ENCODE results near the gene TUBB1. TPM values are rescaled to one million over a fixed set of nuclear protein-coding genes. Genes with fewer than 3 reads are reported as not detected.

The TUBB1 gene
- total RNA-seq, 2 donors from 2014 or later: not detected

DNA sequence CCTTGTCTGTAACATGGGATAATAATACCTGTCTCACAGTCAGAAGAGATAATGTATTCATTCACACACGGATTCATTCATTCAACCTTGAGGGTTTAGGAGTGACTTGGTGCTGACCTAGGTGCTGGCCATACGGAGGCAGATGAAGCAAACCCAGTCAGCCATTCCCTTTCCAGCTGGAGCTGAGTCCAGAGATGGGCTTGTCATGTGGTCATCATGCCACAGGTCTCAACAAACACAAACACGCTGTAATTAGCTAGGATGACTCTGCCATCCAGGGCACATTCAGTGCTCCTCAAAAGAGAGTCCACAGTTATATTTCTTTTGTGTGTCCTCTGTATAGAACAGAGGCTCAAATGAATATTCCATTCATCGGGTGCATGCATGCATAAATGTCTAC lies 42.9 kb downstream of the TUBB1 start:
- DNase-seq (no peak), ATAC-seq (no peak)
- intact Hi-C loops (cut with DNase I, micrococcal nuclease): no loop called here

- DNase-seq (peak in 1 of 2 donors; percentile 31), ATAC-seq (no peak)
- intact Hi-C loops (cut with DNase I, micrococcal nuclease): no loop called here
These were observed 44.4 kb downstream of the TUBB1 start for GRCh38 chr20:59063358-59064213.

- ATAC-seq (no peak), DNase-seq (no peak)
- intact Hi-C loops (cut with DNase I, micrococcal nuclease): no loop called here
These were observed 45.0 kb downstream of the TUBB1 start for GRCh38 chr20:59064214-59064722.

- ATAC-seq: no peak
- intact Hi-C loops (cut with DNase I, micrococcal nuclease): no loop called here
- DNase-seq: no peak
These were observed 49.3 kb downstream of the TUBB1 start for GRCh38 chr20:59068534-59068933.

GRCh38 chr20:59069026-59069425 lies 49.8 kb downstream of the TUBB1 start:
- intact Hi-C loops (cut with DNase I, micrococcal nuclease): no loop called here
- no peak for ATAC-seq

DNA sequence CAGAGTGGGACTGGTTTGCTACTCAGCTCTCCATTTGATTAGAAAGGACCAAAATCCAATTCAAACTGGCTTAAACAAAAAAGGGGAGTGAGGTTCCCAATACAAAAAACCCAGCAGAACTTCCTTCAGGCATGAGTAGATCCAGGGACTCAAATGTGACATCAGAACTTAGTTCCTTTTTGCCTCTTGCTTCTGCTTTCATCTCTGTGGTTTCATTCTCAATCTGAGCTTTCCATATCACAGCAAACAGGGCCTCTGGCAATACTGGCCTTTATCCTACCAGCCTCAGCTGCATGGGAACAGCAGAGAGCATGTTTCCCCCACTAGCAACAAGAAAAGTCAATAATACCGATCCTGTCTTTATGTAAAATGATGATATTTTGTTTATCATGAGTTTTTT lies 52.0 kb downstream of the TUBB1 start:
- DNase-seq: no peak
- ATAC-seq: no peak
- intact Hi-C loops (cut with DNase I, micrococcal nuclease): no loop called here

More at GRCh38 chr20:59069026-59069425, 49.8 kb downstream of the TUBB1 start:
- no peak for DNase-seq

DNA sequence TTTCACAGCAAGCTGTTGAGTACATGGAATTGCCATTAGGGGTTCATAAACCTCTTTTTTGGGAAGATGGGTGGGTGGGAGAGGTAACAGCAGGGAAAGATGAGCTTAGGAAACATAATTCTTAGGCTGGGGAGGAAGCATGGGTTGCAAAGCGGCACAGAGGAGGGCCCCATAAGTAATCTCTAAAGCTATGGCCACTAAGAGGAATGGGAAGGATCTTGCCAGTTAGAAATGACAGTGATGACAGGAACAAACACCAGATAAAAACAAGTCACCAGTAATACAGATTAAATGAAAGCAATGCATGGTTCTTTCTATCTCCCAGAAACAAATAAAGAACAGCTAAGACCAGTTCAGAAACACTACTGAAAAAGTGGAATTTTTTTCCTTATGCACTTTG lies 54.4 kb downstream of the TUBB1 start:
- DNase-seq: no peak
- intact Hi-C loops (cut with DNase I, micrococcal nuclease): no loop called here
- no peak for ATAC-seq

- ATAC-seq: no peak
- intact Hi-C loops (cut with DNase I, micrococcal nuclease): no loop called here
- DNase-seq: no peak
These were observed 55.2 kb downstream of the TUBB1 start for GRCh38 chr20:59074456-59074855.

- no peak for ATAC-seq
These were observed 56.8 kb downstream of the TUBB1 start for GRCh38 chr20:59075934-59076508.

More at GRCh38 chr20:59075934-59076508, 56.8 kb downstream of the TUBB1 start:
- intact Hi-C loops (cut with DNase I, micrococcal nuclease): no loop called here
- DNase-seq: no peak

Other genes with a start within 250 kb of the TUBB1 start
- gene GNAS-AS1, start 168.5 kb upstream of the TUBB1 start, total RNA-seq: 1 to 10 TPM in 1 of 2 donors, under 1 TPM in 1; 0.87 to 1.1 TPM
- gene GNAS, start 166.7 kb upstream of the TUBB1 start, total RNA-seq: 100 to 1,000 TPM; 651 to 725 TPM
- 10 to 100 TPM; 41.2 to 43.5 TPM for gene NELFCD, start 38.2 kb upstream of the TUBB1 start, total RNA-seq
- 100 to 1,000 TPM; 283 to 307 TPM for gene CTSZ, start 12.2 kb upstream of the TUBB1 start, total RNA-seq
- 10 to 100 TPM; 64.2 to 79.2 TPM for gene ATP5F1E, start 12.9 kb downstream of the TUBB1 start, total RNA-seq
- 100 to 1,000 TPM; 125 to 137 TPM for gene PRELID3B, start 23.4 kb downstream of the TUBB1 start, total RNA-seq
- gene ZNF831, start 144.4 kb downstream of the TUBB1 start, total RNA-seq: under 1 TPM; 0.15 to 0.61 TPM